ENCODE data around the gene FNDC7.
A peak's percentile ranks its signal among the peaks of the same experiment; 100 is the strongest.
"Not testable (repeated sequence)": the region's sequence is repeated elsewhere in the genome, so short reads cannot be mapped to it uniquely, and the experiment has no call there.

The FNDC7 gene, protein sequence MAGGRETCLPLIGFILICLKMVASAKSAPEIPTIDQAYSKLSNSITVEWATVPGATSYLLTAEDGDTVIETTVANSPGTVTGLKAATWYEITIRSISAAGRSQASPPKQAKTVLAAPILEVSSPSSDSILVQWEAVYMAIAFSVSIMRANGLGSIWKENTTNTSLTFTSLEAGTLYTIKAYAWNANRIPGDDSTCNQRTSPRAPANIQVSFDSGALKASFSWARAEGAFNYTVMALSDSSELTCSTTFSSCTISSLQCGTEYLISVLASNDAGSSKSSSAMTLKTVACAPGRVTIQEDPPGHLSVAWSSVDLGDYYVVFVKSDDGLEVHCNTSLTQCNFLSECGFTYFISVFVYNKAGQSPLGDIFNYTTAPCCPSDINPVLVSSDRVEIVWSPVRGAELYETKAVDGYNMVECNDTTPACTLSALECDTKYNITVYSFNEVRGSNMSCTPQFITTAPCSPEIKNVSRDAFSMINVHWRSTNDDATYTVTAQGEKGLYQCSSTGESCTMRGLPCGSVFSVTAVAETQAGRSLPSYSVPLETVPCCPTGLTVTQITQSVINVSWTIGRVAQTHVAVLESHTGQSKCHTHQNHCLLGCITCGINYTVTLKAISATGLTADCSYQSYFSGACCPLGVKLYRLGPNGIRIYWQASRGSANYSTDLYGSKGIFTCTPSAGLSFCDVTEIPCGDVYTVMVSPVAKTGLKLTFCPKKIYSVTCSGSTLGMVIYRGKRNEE

DNA sequence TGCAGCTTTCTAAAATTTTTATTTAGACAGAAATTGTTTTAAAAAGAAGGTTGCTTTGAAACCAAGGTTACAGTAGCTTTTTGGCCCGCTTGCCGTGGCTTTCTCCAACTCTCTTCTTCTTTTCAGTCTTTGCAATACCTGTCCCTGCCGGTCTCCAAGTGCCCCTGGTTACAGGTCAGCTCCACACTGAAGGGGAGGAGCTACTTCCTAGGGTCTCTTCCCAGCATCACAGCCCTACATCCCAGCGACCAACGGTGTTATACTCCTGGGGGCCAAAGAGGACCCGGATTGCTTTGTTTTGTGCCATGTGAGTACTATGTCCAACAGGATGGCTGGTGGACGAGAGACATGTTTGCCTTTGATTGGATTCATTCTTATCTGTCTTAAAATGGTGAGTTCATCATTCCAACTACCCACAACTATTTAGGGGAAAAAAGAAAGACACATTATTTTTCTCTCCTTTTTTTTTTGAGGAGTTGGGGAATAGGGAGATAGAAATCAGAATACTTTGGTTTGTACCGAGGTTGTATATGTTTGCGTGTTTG lies at the start of gene FNDC7:
FNDC7 (plus strand) TSS at position 303 of the 545 bp plus-strand sequence; CDS start at position 329, 26 bp downstream.
- DNase-seq: no peak

DNA sequence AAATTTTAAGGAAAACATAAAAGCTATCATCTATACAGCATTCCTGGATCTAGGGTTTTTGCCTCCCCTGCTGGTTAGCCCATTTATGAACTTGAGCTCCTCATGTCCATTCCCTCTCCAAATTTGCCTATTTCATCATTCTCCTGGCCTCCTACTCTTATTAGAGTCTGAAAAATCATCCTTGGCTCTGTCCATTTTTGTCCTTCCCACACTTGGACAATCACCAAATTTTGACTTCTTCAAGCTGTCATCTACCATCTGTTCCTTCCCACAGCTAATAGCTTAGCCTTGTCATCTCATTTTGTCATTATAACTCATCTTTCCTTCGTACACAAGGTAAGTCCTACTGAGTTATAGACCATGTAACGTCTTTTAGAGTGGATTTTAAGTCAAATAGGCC lies 49.6 kb upstream of the FNDC7 start:
- no peak for DNase-seq

- no peak for DNase-seq
Measured at GRCh38 chr1:108664481-108664880, 48.2 kb upstream of the FNDC7 start.

DNA sequence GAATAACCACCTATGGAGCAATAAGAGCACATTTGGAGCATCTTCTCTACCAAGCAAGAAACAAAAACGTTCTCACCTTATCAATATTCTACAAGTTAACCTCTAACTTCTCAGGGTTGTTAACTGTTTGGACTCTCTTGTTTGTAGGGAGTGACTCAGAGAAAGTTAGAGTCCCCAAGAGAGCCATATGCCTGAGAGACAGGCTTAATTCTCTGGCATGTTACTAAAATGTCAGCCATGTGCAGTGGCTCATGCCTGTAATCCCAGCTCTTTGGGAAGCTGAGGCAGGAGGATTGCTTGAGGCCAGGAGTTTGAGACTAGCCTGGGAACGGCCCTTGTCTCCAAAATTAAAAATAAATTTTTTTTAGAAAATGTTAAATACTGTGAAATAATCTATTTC lies 47.6 kb upstream of the FNDC7 start:
- no peak for DNase-seq

- DNase-seq: no peak
Measured at GRCh38 chr1:108665771-108666170, 46.9 kb upstream of the FNDC7 start.

GRCh38 chr1:108667422-108667821 lies 45.3 kb upstream of the FNDC7 start:
- DNase-seq: not testable (repeated sequence)

- DNase-seq: no peak
Measured at GRCh38 chr1:108668777-108669176, 43.9 kb upstream of the FNDC7 start.

DNA sequence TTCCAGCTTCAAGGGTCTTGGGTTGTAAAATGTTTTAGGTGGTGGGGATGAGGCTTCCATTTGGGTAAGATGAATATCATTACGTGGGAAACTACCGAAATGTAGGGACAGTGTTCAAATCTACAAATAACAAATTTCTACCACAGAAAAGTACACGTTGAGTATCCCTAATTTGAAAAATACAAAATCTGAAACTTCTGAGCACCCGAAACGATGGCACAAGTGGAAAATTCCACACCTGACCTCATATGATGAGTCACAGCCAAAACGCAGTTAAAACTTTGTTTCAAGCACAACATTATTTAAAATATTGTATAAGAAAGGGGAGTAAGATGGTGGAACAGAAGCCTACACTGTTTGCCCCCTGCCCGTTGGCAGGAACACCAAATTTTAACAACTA lies 43.0 kb upstream of the FNDC7 start:
- DNase-seq: no peak

DNA sequence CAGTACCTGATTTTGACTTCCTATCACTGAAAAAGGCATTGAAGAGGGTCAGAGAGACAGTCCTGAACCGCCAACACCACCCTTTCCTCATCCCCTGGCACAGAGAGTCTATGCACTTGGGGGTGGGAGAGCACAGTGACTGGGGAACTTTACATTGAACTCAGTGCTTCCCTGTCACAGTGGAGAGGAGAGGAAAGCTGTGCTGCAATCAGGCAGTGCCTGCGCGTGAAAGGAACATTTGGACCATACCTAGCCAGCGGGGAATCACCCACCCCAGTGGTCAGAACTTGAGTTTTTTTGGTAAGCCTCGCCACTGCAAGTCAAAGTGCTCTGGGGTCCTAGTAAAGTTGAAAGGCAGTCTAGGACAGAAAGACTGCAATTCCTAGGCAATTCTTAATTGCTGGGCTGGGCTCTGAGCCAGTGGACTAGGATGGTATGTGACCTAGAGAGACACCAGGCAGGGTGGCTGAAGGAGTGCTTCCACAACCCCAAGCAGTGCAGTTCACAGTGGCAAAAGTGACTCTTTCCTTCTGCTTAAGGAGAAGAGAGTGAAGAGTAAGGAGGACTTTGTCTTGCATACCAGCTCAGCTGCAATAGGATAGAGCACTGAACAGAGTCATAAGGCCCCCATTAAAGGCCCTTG lies 42.5 kb upstream of the FNDC7 start:
- no peak for DNase-seq

DNA sequence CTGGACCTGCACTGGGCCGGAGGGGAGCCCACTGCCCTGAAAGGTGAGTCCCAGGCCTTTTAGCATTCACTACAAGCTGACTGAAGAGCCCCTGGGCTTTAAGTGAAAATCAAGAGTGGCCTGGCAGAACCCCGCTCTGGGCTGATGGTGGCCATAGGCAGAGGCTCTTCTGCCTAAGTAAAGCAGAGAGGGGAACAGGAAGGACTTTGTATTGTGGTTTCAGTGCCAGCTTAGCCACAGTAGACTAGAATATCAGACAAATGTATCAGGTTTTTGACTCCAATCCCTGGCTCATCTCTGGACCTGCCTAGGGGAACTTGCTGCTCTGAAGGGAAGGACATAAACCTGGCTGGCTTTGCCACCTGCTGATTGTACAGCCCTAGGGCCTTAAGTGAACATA lies 41.6 kb upstream of the FNDC7 start:
- DNase-seq: no peak

DNA sequence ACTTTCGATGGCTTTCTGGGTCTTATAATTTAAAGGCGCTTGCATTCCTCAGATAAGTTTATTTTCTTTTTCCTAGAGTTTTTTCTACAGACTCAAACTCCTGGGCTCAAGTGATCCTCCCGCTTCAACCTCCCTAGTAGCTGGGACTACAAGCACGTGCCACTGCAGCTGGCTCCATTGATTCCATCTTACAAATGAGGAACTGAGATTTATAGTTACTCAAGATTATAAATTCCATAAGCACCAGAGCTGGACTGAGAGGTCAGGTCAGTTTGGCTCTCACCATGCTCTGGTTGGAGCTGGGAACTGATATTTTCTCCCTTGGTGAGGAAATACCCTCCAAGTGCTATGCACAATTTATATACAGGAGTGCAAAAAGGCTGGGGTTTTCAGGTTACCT lies 34.0 kb upstream of the FNDC7 start:
- DNase-seq: no peak

- no peak for DNase-seq
Measured at GRCh38 chr1:108679586-108680213, 33.0 kb upstream of the FNDC7 start.

- DNase-seq: not testable (repeated sequence)
Measured at GRCh38 chr1:108681701-108682100, 31.0 kb upstream of the FNDC7 start.

- DNase-seq: no peak
Measured at GRCh38 chr1:108685529-108685928, 27.2 kb upstream of the FNDC7 start.

GRCh38 chr1:108686614-108687313 lies 25.9 kb upstream of the FNDC7 start:
- DNase-seq: no peak

DNA sequence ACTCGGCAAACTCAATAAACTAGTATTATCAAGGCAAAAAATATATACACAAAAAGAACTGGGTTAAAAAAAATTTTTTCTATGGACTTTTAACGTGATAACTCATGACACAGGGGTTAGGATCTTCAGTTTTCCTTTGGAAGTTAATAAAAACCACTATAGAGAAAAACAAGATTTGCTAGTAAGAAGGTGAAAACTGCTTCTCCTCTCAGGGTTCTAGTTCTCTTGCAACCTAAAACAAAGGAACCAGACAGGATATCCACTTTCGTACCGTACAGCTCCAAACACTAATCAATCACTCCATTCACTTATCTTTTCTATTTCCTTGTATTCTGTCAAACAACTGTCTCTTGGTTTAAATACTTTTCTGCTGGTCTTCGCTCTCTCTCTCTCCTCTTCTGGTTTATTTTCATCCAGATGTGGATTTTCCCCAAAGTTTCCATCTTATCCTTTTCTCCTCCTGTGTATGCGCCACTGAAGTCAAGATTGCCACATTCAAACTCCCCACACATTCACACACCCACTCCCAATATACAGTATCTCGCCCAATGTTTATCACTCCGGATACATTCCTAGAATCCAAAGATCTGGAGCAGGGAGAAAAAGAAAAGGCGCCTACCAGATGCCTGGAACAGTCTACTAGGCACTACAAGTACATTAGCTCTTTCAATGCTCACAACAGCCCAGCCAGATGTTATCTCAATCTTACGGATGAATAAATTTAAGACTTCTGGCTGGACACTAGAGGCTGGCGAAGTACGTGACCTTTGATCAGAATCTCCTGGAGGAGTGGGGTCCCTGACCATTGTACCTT lies 21.4 kb upstream of the FNDC7 start:
- no peak for DNase-seq

DNA sequence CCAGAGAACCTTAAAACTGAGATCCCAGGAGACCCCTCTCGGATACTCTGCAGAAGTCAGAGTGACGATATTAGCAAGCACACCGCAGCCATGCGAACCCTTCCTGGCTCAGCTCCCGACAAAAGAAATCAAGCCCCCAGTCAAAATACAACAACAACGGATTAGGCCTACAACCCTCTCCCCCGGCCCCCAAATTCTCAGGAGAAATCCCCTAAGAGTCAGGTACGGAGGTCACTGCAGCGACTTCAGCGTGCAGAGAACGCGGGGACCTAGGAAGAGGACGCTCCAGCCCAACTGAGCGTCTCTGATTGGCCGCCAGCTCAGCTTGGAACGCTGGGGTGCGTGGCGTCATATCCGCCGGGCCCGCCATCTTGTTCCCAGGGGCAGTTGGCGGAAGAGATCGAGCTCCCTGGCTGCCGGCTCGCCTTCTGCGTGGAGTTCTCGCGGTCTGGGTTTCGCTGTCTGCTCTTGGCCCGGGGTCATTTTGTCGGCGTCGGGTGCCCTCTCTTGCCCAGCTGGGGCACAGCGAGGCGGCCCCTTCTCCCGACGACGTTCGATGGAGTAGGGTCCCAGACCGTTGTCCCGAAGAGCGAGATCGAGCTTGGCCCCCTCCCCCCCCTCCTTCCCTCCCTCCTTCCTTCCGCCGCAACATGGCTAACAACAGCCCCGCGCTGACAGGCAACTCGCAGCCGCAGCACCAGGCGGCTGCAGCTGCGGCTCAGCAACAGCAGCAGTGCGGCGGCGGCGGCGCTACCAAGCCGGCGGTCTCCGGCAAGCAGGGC lies 20.6 kb upstream of the FNDC7 start, which contains the start of gene PRPF38B:
PRPF38B (plus strand) TSS at position 369 of the 782 bp plus-strand sequence; CDS start at position 651, 282 bp downstream.
- DNase-seq: peak; percentile 93

DNA sequence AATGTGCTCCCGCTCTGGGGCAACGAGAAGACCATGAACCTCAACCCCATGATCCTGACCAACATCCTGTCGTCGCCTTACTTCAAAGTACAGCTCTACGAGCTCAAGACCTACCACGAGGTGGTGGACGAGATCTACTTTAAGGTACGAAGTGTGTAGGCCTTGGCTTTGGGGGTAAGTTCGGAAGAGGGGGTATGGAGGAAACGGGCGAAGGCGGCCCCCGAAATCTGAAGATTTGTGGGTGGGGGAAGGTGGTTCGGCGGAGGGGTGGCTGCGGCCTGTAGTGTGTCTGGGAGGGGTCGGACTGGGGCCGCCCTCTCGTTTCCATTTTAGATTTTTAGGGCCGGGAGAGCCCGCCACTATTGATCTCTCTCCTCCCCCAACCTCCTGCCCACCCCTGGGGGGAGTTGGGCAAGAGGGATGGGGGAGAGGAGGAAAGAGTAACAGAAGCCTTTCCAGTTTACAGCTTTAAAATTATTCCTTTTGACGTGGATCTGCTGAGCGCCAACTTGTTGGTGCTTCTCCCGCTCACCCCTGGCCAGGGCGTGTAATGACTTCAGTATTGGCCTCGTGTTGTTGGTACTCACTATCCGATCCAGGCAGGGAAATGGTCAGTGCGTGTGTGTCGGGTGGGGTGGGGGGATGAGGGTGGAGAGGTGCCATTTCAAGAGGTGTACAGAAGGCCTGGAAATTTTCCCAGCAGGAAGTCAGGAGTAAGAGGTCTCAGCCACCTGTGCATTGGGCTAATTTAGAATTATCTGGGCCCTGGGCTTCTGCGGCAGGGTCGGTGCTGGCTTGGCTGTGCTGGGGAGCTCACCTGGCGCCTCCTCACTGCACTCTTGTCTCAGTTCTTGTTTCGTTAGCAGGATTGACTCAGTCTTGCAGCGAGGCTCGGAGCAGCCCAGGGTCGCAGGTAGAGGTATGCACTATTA lies 19.7 kb upstream of the FNDC7 start:
- peak; percentile 90 for DNase-seq

DNA sequence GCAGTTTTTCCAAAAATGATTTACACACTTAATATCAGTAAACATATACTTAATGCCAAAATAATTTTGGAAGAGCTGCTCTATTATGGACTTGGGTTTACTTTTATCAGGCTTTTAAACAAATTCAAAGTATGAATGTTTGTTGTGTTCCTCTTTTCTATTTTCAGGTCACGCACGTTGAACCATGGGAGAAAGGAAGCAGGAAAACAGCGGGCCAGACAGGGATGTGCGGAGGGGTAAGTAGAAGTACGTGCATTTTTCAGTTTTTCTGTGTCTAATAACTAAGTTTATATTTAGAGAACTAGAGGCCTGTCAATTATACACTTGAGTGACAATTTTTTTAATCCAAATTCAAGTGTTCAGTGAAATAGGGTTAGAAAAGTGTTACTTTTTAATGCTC lies 17.2 kb upstream of the FNDC7 start:
- DNase-seq: no peak
